ENCODE data around the gene ADIPOR2. TPM values are rescaled to one million over a fixed set of nuclear protein-coding genes. Genes with fewer than 3 reads are reported as not detected.

ADIPOR2 gene
- total RNA-seq, 1 experiment from 2014 or later, result 45.3 TPM

GRCh38 chr12:1792406-1792805, 101.5 kb downstream of the ADIPOR2 start:
- no peak overlapping the region for H2BK120ac ChIP-seq (ENCODE audit: low read depth, low read length, poor library complexity, severe bottlenecking)
- H3T11ph ChIP-seq (ENCODE audit: low read length), result no peak overlapping the region
- TF ChIP-seq, protein P1, sequence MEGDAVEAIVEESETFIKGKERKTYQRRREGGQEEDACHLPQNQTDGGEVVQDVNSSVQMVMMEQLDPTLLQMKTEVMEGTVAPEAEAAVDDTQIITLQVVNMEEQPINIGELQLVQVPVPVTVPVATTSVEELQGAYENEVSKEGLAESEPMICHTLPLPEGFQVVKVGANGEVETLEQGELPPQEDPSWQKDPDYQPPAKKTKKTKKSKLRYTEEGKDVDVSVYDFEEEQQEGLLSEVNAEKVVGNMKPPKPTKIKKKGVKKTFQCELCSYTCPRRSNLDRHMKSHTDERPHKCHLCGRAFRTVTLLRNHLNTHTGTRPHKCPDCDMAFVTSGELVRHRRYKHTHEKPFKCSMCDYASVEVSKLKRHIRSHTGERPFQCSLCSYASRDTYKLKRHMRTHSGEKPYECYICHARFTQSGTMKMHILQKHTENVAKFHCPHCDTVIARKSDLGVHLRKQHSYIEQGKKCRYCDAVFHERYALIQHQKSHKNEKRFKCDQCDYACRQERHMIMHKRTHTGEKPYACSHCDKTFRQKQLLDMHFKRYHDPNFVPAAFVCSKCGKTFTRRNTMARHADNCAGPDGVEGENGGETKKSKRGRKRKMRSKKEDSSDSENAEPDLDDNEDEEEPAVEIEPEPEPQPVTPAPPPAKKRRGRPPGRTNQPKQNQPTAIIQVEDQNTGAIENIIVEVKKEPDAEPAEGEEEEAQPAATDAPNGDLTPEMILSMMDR (conservative IDR thresholded peaks at IDR 0.05), result no peak
- WGBS (ENCODE audit: extremely low coverage, insufficient read length, low lambda C conversion rate), result no CpG with 5 or more reads among the region's 6 CpGs
- H2BK12ac ChIP-seq (ENCODE audit: insufficient read length, low read depth, low read length), result no peak overlapping the region
- no peak overlapping the region for H4K8ac ChIP-seq (replicated peaks; ENCODE audit: insufficient read length, low read depth, low read length)
- H4K91ac ChIP-seq (ENCODE audit: insufficient read length, low read depth, low read length), result no peak overlapping the region
- no peak overlapping the region for H2BK15ac ChIP-seq (ENCODE audit: low read depth, low read length)
- no peak overlapping the region for H2BK5ac ChIP-seq (ENCODE audit: insufficient read length, low read length)
- no peaks in the 10 kb centered on the region for H4K20me1 ChIP-seq (ENCODE audit: control insufficient read depth, insufficient read depth, insufficient read length)
- no peak overlapping the region for H3K9ac ChIP-seq (ENCODE audit: extremely low read depth, insufficient read length, low read length)
- no peaks in the 10 kb centered on the region for H3K79me2 ChIP-seq (ENCODE audit: insufficient read depth, low read length)
- Mint-ChIP-seq H3K27me3 (ENCODE audit: low read depth) (peaks cover 3% of the 10 kb centered on the region; the same call in 1 of the 2 replicates), H3K4me1 (peaks cover 32 to 35% of the 10 kb centered on the region in 2 experiments), H3K4me3 (no peak overlapping the region), H3K27ac (0 out of 7 replicates have a peak overlapping the region, but pooled peaks of 1 of the 3 experiments have one; percentile 32), H3K36me3 (ENCODE audit: insufficient read depth in 1 of 3, low read depth in 3 of 3) (peaks cover 0 to 5% (median 0%) of the 10 kb centered on the region in 3 experiments; a peak in 1 of 7 replicates), H3K9me3 (no peaks in the 10 kb centered on the region)
- no peak overlapping the region for H2AFZ ChIP-seq (ENCODE audit: low read length)
- H3K4ac ChIP-seq (ENCODE audit: low read depth, low read length), result no peak overlapping the region
- H2AK5ac ChIP-seq (ENCODE audit: insufficient read length, low read length), result no peak overlapping the region
- no peak overlapping the region for H3K23ac ChIP-seq (ENCODE audit: insufficient read length, low read depth, low read length)
- H3K79me1 ChIP-seq (ENCODE audit: insufficient read depth, low read depth, low read length, poor library complexity, severe bottlenecking), result no peaks in the 10 kb centered on the region
- H3K9me3 ChIP-seq (ENCODE audit: control insufficient read depth, low read depth, low read length), result no peaks in the 10 kb centered on the region
- H2BK20ac ChIP-seq (ENCODE audit: low read depth, low read length, poor library complexity, severe bottlenecking), result no peak overlapping the region
- no peaks in the 10 kb centered on the region; the same call in 1 of the 2 replicates for H3K4me1 ChIP-seq (ENCODE audit: insufficient read depth, low read length)
- no peaks in the 10 kb centered on the region for H3K27me3 ChIP-seq (ENCODE audit: insufficient read depth, low read length)
- H3K4me2 ChIP-seq (ENCODE audit: insufficient read depth, insufficient read length, low read length), result no peak overlapping the region
- no peak overlapping the region for H3K27ac ChIP-seq (ENCODE audit: insufficient read length, low read depth, low read length)
- no peak for DNase-seq
- H3K56ac ChIP-seq (ENCODE audit: insufficient read length, low read depth, low read length), result no peak overlapping the region
- H4K5ac ChIP-seq (ENCODE audit: insufficient read length, low read depth, low read length), result no peak overlapping the region
- no peak overlapping the region for H3K14ac ChIP-seq (ENCODE audit: insufficient read depth, low read length)
- no peak overlapping the region for H3K18ac ChIP-seq (ENCODE audit: insufficient read length, low read depth, low read length)
- peaks cover 4% of the 10 kb centered on the region for H3K23me2 ChIP-seq (ENCODE audit: insufficient read length, low read depth, low read length, poor library complexity, severe bottlenecking)
